Activated CD4-positive, CD25-positive, alpha-beta regulatory T cell treated with anti-CD3 and anti-CD28 coated beads, Interleukin-2, amount 50 U/mL, for 16 hours (primary cell): ENCODE measurements around the gene PPP2R1A.
A peak's percentile ranks its signal among the peaks of the same experiment; 100 is the strongest.
"Not testable (repeated sequence)": the region's sequence is repeated elsewhere in the genome, so short reads cannot be mapped to it uniquely, and the experiment has no call there.

ENCODE experiments used
- DNase-seq: peaks from one replicate; pipeline ENCODE4 v3.0.0-alpha.2; 2020; ENCODE audit warnings: low read depth, low spot score

The PPP2R1A gene

GRCh38 chr19:52244021-52244420 lies 54.2 kb downstream of the PPP2R1A start:
- no peak for DNase-seq

GRCh38 chr19:52248241-52248640 lies 58.4 kb downstream of the PPP2R1A start:
- DNase-seq, result peak; percentile 23

GRCh38 chr19:52258426-52258825 lies 68.6 kb downstream of the PPP2R1A start:
- no peak for DNase-seq

GRCh38 chr19:52265556-52265955 lies 75.7 kb downstream of the PPP2R1A start:
- not testable (repeated sequence) for DNase-seq

GRCh38 chr19:52269338-52270261 lies 79.7 kb downstream of the PPP2R1A start, which contains the start of gene ZNF766:
ZNF766 (plus strand) TSS chr19:52269587; CDS start chr19:52269614, 27 bp downstream.
- DNase-seq, result peak; percentile 92

GRCh38 chr19:52270266-52270885 lies 80.5 kb downstream of the PPP2R1A start:
- DNase-seq, result no peak

GRCh38 chr19:52273301-52273700 lies 83.4 kb downstream of the PPP2R1A start:
- DNase-seq, result no peak

- no peak for DNase-seq
Measured at GRCh38 chr19:52274191-52274590, 84.3 kb downstream of the PPP2R1A start.

GRCh38 chr19:52275988-52276387 lies 86.1 kb downstream of the PPP2R1A start:
- DNase-seq, result no peak

GRCh38 chr19:52277471-52277870 lies 87.6 kb downstream of the PPP2R1A start:
- no peak for DNase-seq
